BLaER1 (cell line): ENCODE data around the gene CAMKV.
"Not testable (repeated sequence)": the region's sequence is repeated elsewhere in the genome, so short reads cannot be mapped to it uniquely, and the experiment has no call there.

ENCODE experiments used
- H3K27ac ChIP-seq: shearing (Covaris generic); formaldehyde crosslinking; 2 replicates; pipeline ENCODE4 v1.8.1; 2022
- H3K27me3 ChIP-seq: shearing (Covaris generic); formaldehyde crosslinking; 2 replicates; pipeline ENCODE4 v1.8.1; 2022
- H3K36me3 ChIP-seq: shearing (Covaris generic); formaldehyde crosslinking; 2 replicates; pipeline ENCODE4 v1.8.1; 2022
- H3K4me1 ChIP-seq: shearing (Covaris generic); formaldehyde crosslinking; 2 replicates; pipeline ENCODE4 v1.8.1; 2022
- H3K4me2 ChIP-seq: shearing (Covaris generic); formaldehyde crosslinking; 2 replicates; pipeline ENCODE4 v1.8.1; 2022
- H3K4me3 ChIP-seq: shearing (Covaris generic); formaldehyde crosslinking; 2 replicates; pipeline ENCODE4 v1.8.1; 2022
- H3K9ac ChIP-seq: shearing (Covaris generic); formaldehyde crosslinking; 2 replicates; pipeline ENCODE4 v1.8.1; 2022
- H3K9me3 ChIP-seq: shearing (Covaris generic); formaldehyde crosslinking; 2 replicates; pipeline ENCODE4 v1.8.1; 2022
- H4K20me1 ChIP-seq: shearing (Covaris generic); formaldehyde crosslinking; 2 replicates; pipeline ENCODE4 v1.8.1; 2022
- Cebpa-rat ChIP-seq: shearing (Covaris generic); IDR thresholded peaks from 2 replicates; pipeline ENCODE4 v1.8.1; 2022

The CAMKV gene

GRCh38 chr3:49841126-49841696 is 28.5 kb downstream of the CAMKV start:
- 0 out of 2 replicates have a peak overlapping the region, but pooled peaks have one; percentile 2 for H3K4me3 ChIP-seq
- H3K27ac ChIP-seq, result peak overlapping the region; percentile 79
- H3K9me3 ChIP-seq, result no peaks in the 10 kb centered on the region
- no peak for TF ChIP-seq Cebpa-rat
- H3K9ac ChIP-seq, result peak overlapping the region; percentile 71; the same call in 1 of the 2 replicates
- no peaks in the 10 kb centered on the region for H4K20me1 ChIP-seq
- H3K27me3 ChIP-seq, result no peaks in the 10 kb centered on the region; the same call in 1 of the 2 replicates
- peak overlapping the region; percentile 69 for H3K4me2 ChIP-seq
- peaks cover 37% of the 10 kb centered on the region for H3K4me1 ChIP-seq
- peaks cover 75% of the 10 kb centered on the region for H3K36me3 ChIP-seq

- Histone ChIP-seq H3K9me3 (no peaks in the 10 kb centered on the region), H3K4me3 (0 out of 2 replicates have a peak overlapping the region, but pooled peaks have one; percentile 2), H3K36me3 (peaks cover 72% of the 10 kb centered on the region), H3K4me2 (peak overlapping the region; percentile 69), H4K20me1 (no peaks in the 10 kb centered on the region), H3K27ac (peak overlapping the region; percentile 79), H3K4me1 (peaks cover 37% of the 10 kb centered on the region), H3K9ac (peak overlapping the region; percentile 71), H3K27me3 (no peaks in the 10 kb centered on the region; the same call in 1 of the 2 replicates)
- no peak for TF ChIP-seq Cebpa-rat
Observed at GRCh38 chr3:49840388-49840787, 29.3 kb downstream of the CAMKV start.

- no peaks in the 10 kb centered on the region for H4K20me1 ChIP-seq
- H3K9me3 ChIP-seq, result no peaks in the 10 kb centered on the region
- H3K27ac ChIP-seq, result peak overlapping the region; percentile 79
- peaks cover 72% of the 10 kb centered on the region for H3K36me3 ChIP-seq
- peak overlapping the region; percentile 69 for H3K4me2 ChIP-seq
- peaks cover 37% of the 10 kb centered on the region for H3K4me1 ChIP-seq
- peak overlapping the region; percentile 71; the same call in 1 of the 2 replicates for H3K9ac ChIP-seq
- H3K4me3 ChIP-seq, result no peak overlapping the region
- H3K27me3 ChIP-seq, result no peaks in the 10 kb centered on the region; the same call in 1 of the 2 replicates
- TF ChIP-seq Cebpa-rat, result no peak
Observed at GRCh38 chr3:49839193-49839809, 30.4 kb downstream of the CAMKV start.

GRCh38 chr3:49831341-49831740 is 38.4 kb downstream of the CAMKV start:
- TF ChIP-seq Cebpa-rat, result no peak
- no peaks in the 10 kb centered on the region for H3K27me3 ChIP-seq
- H3K4me2 ChIP-seq, result peak overlapping the region; percentile 1; the same call in 1 of the 2 replicates
- H3K27ac ChIP-seq, result no peak overlapping the region
- H3K4me1 ChIP-seq, result peaks cover 10% of the 10 kb centered on the region; the same call in 1 of the 2 replicates
- H3K9me3 ChIP-seq, result no peaks in the 10 kb centered on the region
- H3K36me3 ChIP-seq, result peaks cover 84% of the 10 kb centered on the region
- H3K9ac ChIP-seq, result no peak overlapping the region
- no peaks in the 10 kb centered on the region for H4K20me1 ChIP-seq
- H3K4me3 ChIP-seq, result no peak overlapping the region

GRCh38 chr3:49826016-49826415 is 43.7 kb downstream of the CAMKV start:
- H3K27me3 ChIP-seq, result no peaks in the 10 kb centered on the region
- H3K9me3 ChIP-seq, result no peaks in the 10 kb centered on the region
- H3K9ac ChIP-seq, result no peak overlapping the region
- no peaks in the 10 kb centered on the region for H4K20me1 ChIP-seq
- H3K4me2 ChIP-seq, result no peak overlapping the region
- no peak for TF ChIP-seq Cebpa-rat
- H3K36me3 ChIP-seq, result peaks cover 40% of the 10 kb centered on the region
- no peak overlapping the region for H3K4me3 ChIP-seq
- H3K27ac ChIP-seq, result no peak overlapping the region
- peaks cover 5% of the 10 kb centered on the region; the same call in 1 of the 2 replicates for H3K4me1 ChIP-seq

GRCh38 chr3:49823131-49823530 is 46.6 kb downstream of the CAMKV start:
- H3K4me3 ChIP-seq, H4K20me1 ChIP-seq, H3K9me3 ChIP-seq, H3K4me2 ChIP-seq, H3K9ac ChIP-seq, H3K27ac ChIP-seq, H3K4me1 ChIP-seq, H3K27me3 ChIP-seq: not testable (repeated sequence)
- peaks cover 11% of the 10 kb centered on the region for H3K36me3 ChIP-seq

GRCh38 chr3:49813497-49814174 is 56.1 kb downstream of the CAMKV start, which contains the start of gene UBA7:
Gene UBA7, minus strand, starts transcription at chr3:49813953. Its CDS starts 166 bp downstream, at chr3:49813787.
- H3K9me3 ChIP-seq, result no peaks in the 10 kb centered on the region
- H4K20me1 ChIP-seq, result no peaks in the 10 kb centered on the region
- TF ChIP-seq Cebpa-rat, result no peak
- H3K27ac ChIP-seq, result peak within 1 kb of the TSS; percentile 100
- H3K9ac ChIP-seq, result peak within 1 kb of the TSS; percentile 74
- peak within 1 kb of the TSS; percentile 97 for H3K4me2 ChIP-seq
- H3K27me3 ChIP-seq, result no peaks in the 10 kb centered on the region
- H3K36me3 ChIP-seq, result peaks cover 42% of the 10 kb centered on the region
- H3K4me1 ChIP-seq, result peaks cover 84% of the 10 kb centered on the region
- peak within 1 kb of the TSS; percentile 62 for H3K4me3 ChIP-seq

GRCh38 chr3:49812916-49813496 is 56.7 kb downstream of the CAMKV start:
- H3K4me3 ChIP-seq, result peak overlapping the region; percentile 62
- H3K27ac ChIP-seq, result peak overlapping the region; percentile 100
- H3K9ac ChIP-seq, result peak overlapping the region; percentile 74
- H4K20me1 ChIP-seq, result no peaks in the 10 kb centered on the region
- H3K4me2 ChIP-seq, result peak overlapping the region; percentile 97
- peaks cover 46% of the 10 kb centered on the region for H3K36me3 ChIP-seq
- no peaks in the 10 kb centered on the region for H3K9me3 ChIP-seq
- no peak for TF ChIP-seq Cebpa-rat
- H3K27me3 ChIP-seq, result no peaks in the 10 kb centered on the region
- H3K4me1 ChIP-seq, result peaks cover 85% of the 10 kb centered on the region
